H9 (cell line): ENCODE measurements around the gene ENG. TPM values are rescaled to one million over a fixed set of nuclear protein-coding genes. Genes with fewer than 3 reads are reported as not detected.

Experiments used
- DNase-seq: peaks from one replicate; pipeline ENCODE4 v3.0.0-alpha.2; 2017
- H2AFZ ChIP-seq: one replicate; pipeline ENCODE4 v1.6.1; 2013; ENCODE audit warnings: mild to moderate bottlenecking, low read length, control low read depth, moderate library complexity
- H2AK5ac ChIP-seq: 2 replicates; pipeline ENCODE4 v1.6.1; 2013; ENCODE audit warnings: low read length, control low read depth, mixed read lengths; ENCODE audit not compliant: insufficient read length
- H2BK120ac ChIP-seq: one replicate; pipeline ENCODE4 v1.6.1; 2013; ENCODE audit warnings: low read depth, mild to moderate bottlenecking, low read length, control low read depth, inconsistent platforms; ENCODE audit not compliant: poor library complexity, severe bottlenecking
- H2BK12ac ChIP-seq: 2 replicates; pipeline ENCODE4 v1.6.1; 2013; ENCODE audit warnings: low read length, control low read depth, mixed read lengths, low read depth; ENCODE audit not compliant: insufficient read length
- H2BK15ac ChIP-seq: 2 replicates; pipeline ENCODE4 v1.6.1; 2013; ENCODE audit warnings: low read depth, low read length, control low read depth
- H2BK20ac ChIP-seq: one replicate; pipeline ENCODE4 v1.6.1; 2013; ENCODE audit warnings: low read depth, mild to moderate bottlenecking, low read length, control low read depth, inconsistent platforms; ENCODE audit not compliant: poor library complexity, severe bottlenecking
- H2BK5ac ChIP-seq: 2 replicates; pipeline ENCODE4 v1.6.1; 2013; ENCODE audit warnings: low read length, control low read depth, mixed read lengths; ENCODE audit not compliant: insufficient read length
- H3K14ac ChIP-seq: 2 replicates; pipeline ENCODE4 v1.6.1; 2013; ENCODE audit warnings: low read length, control low read depth; ENCODE audit not compliant: insufficient read depth
- H3K18ac ChIP-seq: 2 replicates; pipeline ENCODE4 v1.6.1; 2013; ENCODE audit warnings: low read depth, mild to moderate bottlenecking, mixed read lengths, low read length, control low read depth; ENCODE audit not compliant: insufficient read length
- H3K23ac ChIP-seq: 2 replicates; pipeline ENCODE4 v1.6.1; 2013; ENCODE audit warnings: low read length, control low read depth, mixed read lengths, low read depth; ENCODE audit not compliant: insufficient read length
- H3K23me2 ChIP-seq: 2 replicates; pipeline ENCODE4 v1.6.1; 2013; ENCODE audit warnings: low read depth, mild to moderate bottlenecking, mixed read lengths, low read length, control low read depth; ENCODE audit not compliant: insufficient read length, poor library complexity, severe bottlenecking
- H3K27ac ChIP-seq: 2 replicates; pipeline ENCODE4 v1.5.1; 2013; ENCODE audit warnings: low read length, control low read depth, mixed read lengths, low read depth; ENCODE audit not compliant: insufficient read length
- H3K27me3 ChIP-seq: 2 replicates; pipeline ENCODE4 v1.6.1; 2013; ENCODE audit warnings: low read length, control low read depth, inconsistent platforms; ENCODE audit not compliant: insufficient read depth
- H3K4ac ChIP-seq: 2 replicates; pipeline ENCODE4 v1.6.1; 2013; ENCODE audit warnings: low read depth, mild to moderate bottlenecking, control low read depth, inconsistent platforms, low read length, moderate library complexity
- H3K4me1 ChIP-seq: 2 replicates; pipeline ENCODE4 v1.6.1; 2013; ENCODE audit warnings: low read length, control low read depth, inconsistent platforms; ENCODE audit not compliant: insufficient read depth
- H3K4me2 ChIP-seq: 2 replicates; pipeline ENCODE4 v1.6.1; 2013; ENCODE audit warnings: low read length, control low read depth, mixed read lengths; ENCODE audit not compliant: insufficient read length, insufficient read depth
- H3K56ac ChIP-seq: 2 replicates; pipeline ENCODE4 v1.6.1; 2013; ENCODE audit warnings: low read depth, mild to moderate bottlenecking, mixed read lengths, low read length, control low read depth; ENCODE audit not compliant: insufficient read length
- H3K79me1 ChIP-seq: 2 replicates; pipeline ENCODE4 v1.6.1; 2013; ENCODE audit warnings: low read depth, mild to moderate bottlenecking, moderate library complexity, low read length, control low read depth, inconsistent platforms; ENCODE audit not compliant: insufficient read depth, poor library complexity, severe bottlenecking
- H3K79me2 ChIP-seq: 2 replicates; pipeline ENCODE4 v1.6.1; 2013; ENCODE audit warnings: low read length, control low read depth, inconsistent platforms; ENCODE audit not compliant: insufficient read depth
- H3K9ac ChIP-seq: 2 replicates; pipeline ENCODE4 v1.6.1; 2013; ENCODE audit warnings: low read length, control low read depth, mixed read lengths; ENCODE audit not compliant: insufficient read length; ENCODE audit errors: extremely low read depth
- H3K9me3 ChIP-seq: one replicate; pipeline ENCODE4 v1.6.1; 2013; ENCODE audit warnings: low read depth, low read length, inconsistent platforms; ENCODE audit not compliant: control insufficient read depth
- H3T11ph ChIP-seq: one replicate; pipeline ENCODE4 v1.6.1; 2013; ENCODE audit warnings: mild to moderate bottlenecking, low read length, control low read depth, inconsistent platforms
- H4K20me1 ChIP-seq: one replicate; pipeline ENCODE4 v1.6.1; 2013; ENCODE audit not compliant: control insufficient read depth, insufficient read length, insufficient read depth
- H4K5ac ChIP-seq: 2 replicates; pipeline ENCODE4 v1.6.1; 2013; ENCODE audit warnings: low read depth, mild to moderate bottlenecking, mixed read lengths, low read length, control low read depth; ENCODE audit not compliant: insufficient read length
- H4K8ac ChIP-seq: replicated peaks from 2 replicates; pipeline ENCODE4 v1.6.1; 2013; ENCODE audit warnings: low read length, control low read depth, mixed read lengths, low read depth; ENCODE audit not compliant: insufficient read length
- H4K91ac ChIP-seq: 2 replicates; pipeline ENCODE4 v1.6.1; 2013; ENCODE audit warnings: low read depth, mild to moderate bottlenecking, moderate library complexity, mixed read lengths, low read length, control low read depth; ENCODE audit not compliant: insufficient read length
- H3K27ac Mint-ChIP-seq, 3 experiments: 2 replicates in 2 of 3; 3 replicates in 1 of 3; pipeline ENCODE4 v1.8.0; 2020 to 2021; ENCODE audit warnings: mixed read lengths in 3 of 3, mild to moderate bottlenecking in 1 of 3, moderate library complexity in 1 of 3
- H3K27me3 Mint-ChIP-seq: 2 replicates; pipeline ENCODE4 v1.8.0; 2021; ENCODE audit warnings: low read depth, mild to moderate bottlenecking, moderate library complexity, mixed read lengths
- H3K36me3 Mint-ChIP-seq, 3 experiments: 2 replicates in 2 of 3; 3 replicates in 1 of 3; pipeline ENCODE4 v1.8.0; 2020 to 2021; ENCODE audit warnings: low read depth in 3 of 3, mixed read lengths in 3 of 3; ENCODE audit not compliant: insufficient read depth in 1 of 3
- H3K4me1 Mint-ChIP-seq, 2 experiments: 2 replicates each; pipeline ENCODE4 v1.8.0; 2020; ENCODE audit warnings: mixed read lengths in 2 of 2
- H3K4me3 Mint-ChIP-seq, 2 experiments: 2 replicates in 1 of 2; 3 replicates in 1 of 2; pipeline ENCODE4 v1.8.0; 2020 to 2021; ENCODE audit warnings: mild to moderate bottlenecking in 2 of 2, mixed read lengths in 2 of 2, moderate library complexity in 1 of 2
- H3K9me3 Mint-ChIP-seq, 2 experiments: 2 replicates in 1 of 2; 3 replicates in 1 of 2; pipeline ENCODE4 v1.8.0; 2020; ENCODE audit warnings: mild to moderate bottlenecking in 2 of 2, mixed read lengths in 2 of 2, moderate library complexity in 1 of 2
- CTCF ChIP-seq: fragments of 200-600 bp; sonication (generic); conservative IDR thresholded peaks from 3 replicates; pipeline ENCODE4 v1.8.0; 2021; ENCODE audit warnings: antibody characterized with exemption, mild to moderate bottlenecking
- WGBS: extraction: QIAGEN DNeasy Blood & Tissue Kit; methylation state at CpG from one replicate; pipeline ENCODE4 v1.1.7; 2013; ENCODE audit warnings: missing lambda C conversion rate, low lambda C conversion rate, mixed read lengths; ENCODE audit not compliant: insufficient read length; ENCODE audit errors: extremely low coverage; 5-methylcytosine and 5-hydroxymethylcytosine counted together
- total RNA-seq: library from RNA; stranded (reverse); gene quantifications from 2 replicates; pipeline ENCODE4 v1.2.1, GENCODE V29; 2021

ENG gene
- total RNA-seq, 1 experiment from 2014 or later, result 2.1 TPM

GRCh38 chr9:127810378-127811187 lies 43.9 kb downstream of the ENG start:
- Histone ChIP-seq H4K5ac (no peak overlapping the region), H2BK12ac (no peak overlapping the region), H2BK5ac (no peak overlapping the region), H3K23ac (no peak overlapping the region), H2BK120ac (no peak overlapping the region), H2BK20ac (no peak overlapping the region), H2AFZ (no peak overlapping the region), H4K91ac (no peak overlapping the region), H3K79me2 (no peaks in the 10 kb centered on the region), H3K4ac (no peak overlapping the region), H3T11ph (no peak overlapping the region), H3K18ac (no peak overlapping the region), H3K4me2 (no peak overlapping the region), H3K4me1 (no peaks in the 10 kb centered on the region; the same call in 1 of the 2 replicates), H3K9ac (no peak overlapping the region), H3K27ac (no peak overlapping the region), H3K27me3 (no peaks in the 10 kb centered on the region), H3K23me2 (no peaks in the 10 kb centered on the region), H3K56ac (no peak overlapping the region), H3K14ac (no peak overlapping the region), H4K8ac (no peak overlapping the region), H4K20me1 (no peaks in the 10 kb centered on the region), H2AK5ac (no peak overlapping the region), H2BK15ac (no peak overlapping the region), H3K9me3 (no peaks in the 10 kb centered on the region), H3K79me1 (no peaks in the 10 kb centered on the region)
- DNase-seq, result no peak
- TF ChIP-seq CTCF, result no peak
- Mint-ChIP-seq H3K36me3 (peaks cover 15 to 62% (median 59%) of the 10 kb centered on the region in 3 experiments), H3K9me3 (no peaks in the 10 kb centered on the region), H3K4me1 (peaks cover 2 to 7% of the 10 kb centered on the region in 2 experiments; a peak in 3 of 4 replicates), H3K4me3 (peak overlapping the region in 1 of 2 experiments; percentile 66; a peak in 2 of 5 replicates), H3K27ac (peak overlapping the region in 1 of 3 experiments; percentile 35; a peak in 1 of 7 replicates), H3K27me3 (no peaks in the 10 kb centered on the region)
- WGBS, result no CpG with 5 or more reads among the region's 10 CpGs
